HCT116 (cell line): ENCODE results near the gene ACLY. TPM values are rescaled to one million over a fixed set of nuclear protein-coding genes. Genes with fewer than 3 reads are reported as not detected.

Experiments used
- ATAC-seq: fragments of 200-7000 bp; cut with Tn5 transposase; 2 replicates; pipeline ENCODE4 v1.9.1; 2020; ENCODE audit warnings: mild to moderate bottlenecking, moderate library complexity
- BruUV-seq: library from RNA; stranded (reverse); fragments of 400-500 nt; replicated peaks from 2 replicates; lab custom pipeline; 2021; lab: Mats Ljungman, UMichigan
- CTCF ChIA-PET: fragments of 300-600 bp; sonication (Branson Sonifier 250); formaldehyde crosslinking; loops from one replicate; lab custom pipeline; 2021; ENCODE audit warnings: antibody characterized with exemption; lab: Charles Lee
- POLR2A ChIA-PET: fragments of 300-600, 350-600 bp; sonication (Branson Sonifier 250); formaldehyde crosslinking; loops from one replicate; lab custom pipeline; 2021; ENCODE audit warnings: antibody characterized with exemption; lab: Charles Lee
- RAD21 ChIA-PET, 2 experiments: fragments of 300-600 bp; sonication (Branson Sonifier 250); formaldehyde crosslinking; loops; one replicate each; lab custom pipeline; 2023; ENCODE audit warnings: low total read pairs in 2 of 2; ENCODE audit not compliant: uncharacterized antibody in 2 of 2, unreplicated experiment in 2 of 2, low non-redundant PET in 1 of 2; lab: Charles Lee
- DNase-seq: peaks from one replicate; pipeline ENCODE4 v3.0.0-alpha.2; 2010; ENCODE audit warnings: low read depth, low spot score
- H2AFZ ChIP-seq: fragments of 200-600 bp; shearing (Covaris generic), sonication (generic); 2 replicates; pipeline ENCODE4 v1.6.1; 2017; ENCODE audit warnings: low read depth, mixed run types, mixed read lengths, antibody characterized with exemption, low read length; ENCODE audit not compliant: poor library complexity, severe bottlenecking
- H3K27ac ChIP-seq: 2 replicates; pipeline ENCODE4 v1.5.1; 2012; ENCODE audit warnings: low read depth, low read length
- H3K27me3 ChIP-seq: fragments of 200-600 bp; sonication (generic); 2 replicates; pipeline ENCODE4 v1.6.1; 2016; ENCODE audit warnings: mixed run types, low read length, mixed read lengths; ENCODE audit not compliant: insufficient read depth
- H3K36me3 ChIP-seq, 2 experiments: fragments of 200-500 bp in 1 of 2; fragments of 200-600 bp in 1 of 2; sonication (Bioruptor generic) in 1 of 2; sonication (generic) in 1 of 2; 2 replicates each; pipeline versions ENCODE4 v1.5.1 to v1.6.1; 2014 to 2016; ENCODE audit warnings: low read length in 2 of 2, inconsistent platforms in 1 of 2, mixed read lengths in 1 of 2, mixed run types in 1 of 2; ENCODE audit not compliant: insufficient read depth in 2 of 2, control insufficient read depth in 1 of 2
- H3K4me1 ChIP-seq, 2 experiments: fragments of 200-600 bp in 1 of 2; sonication (generic) in 1 of 2; 2 replicates each; pipeline versions ENCODE4 v1.5.1 to v1.6.1; 2012 to 2017; ENCODE audit warnings: low read length in 2 of 2, inconsistent platforms in 1 of 2, mild to moderate bottlenecking in 1 of 2, mixed read lengths in 1 of 2, mixed run types in 1 of 2, moderate library complexity in 1 of 2; ENCODE audit not compliant: insufficient read depth in 2 of 2, control insufficient read depth in 1 of 2
- H3K4me2 ChIP-seq: fragments of 200-600 bp; sonication (generic); 2 replicates; pipeline ENCODE4 v1.6.1; 2017; ENCODE audit warnings: mixed run types, low read length, mixed read lengths
- H3K4me3 ChIP-seq, 2 experiments: fragments of 200-600 bp in 1 of 2; sonication (generic) in 1 of 2; replicated peaks in 1 of 2; 2 replicates each; pipeline ENCODE4 v1.5.1; 2011 to 2016; ENCODE audit warnings: low read length in 2 of 2, control low read depth in 1 of 2, low read depth in 1 of 2, mild to moderate bottlenecking in 1 of 2, mixed read lengths in 1 of 2, mixed run types in 1 of 2
- H3K79me2 ChIP-seq: fragments of 200-600 bp; sonication (generic); 2 replicates; pipeline ENCODE4 v1.6.1; 2017; ENCODE audit warnings: mild to moderate bottlenecking, mixed run types, low read length, moderate library complexity, mixed read lengths; ENCODE audit not compliant: insufficient read depth
- H3K9ac ChIP-seq: fragments of 200-600 bp; sonication (generic); 2 replicates; pipeline ENCODE4 v1.6.1; 2016; ENCODE audit warnings: low read length, mixed read lengths
- H3K9me2 ChIP-seq: fragments of 200-600 bp; sonication (generic), shearing (Covaris generic); 2 replicates; pipeline ENCODE4 v1.6.1; 2017; ENCODE audit warnings: mixed run types, mild to moderate bottlenecking, moderate library complexity; ENCODE audit not compliant: insufficient read depth
- H3K9me3 ChIP-seq, 2 experiments: fragments of 200-500 bp in 1 of 2; fragments of 200-600 bp in 1 of 2; sonication (Bioruptor generic) in 1 of 2; sonication (generic) in 1 of 2; 2 replicates each; pipeline ENCODE4 v1.6.1; 2014 to 2017; ENCODE audit warnings: low read length in 2 of 2, mixed read lengths in 2 of 2, inconsistent platforms in 1 of 2, low read depth in 1 of 2, mild to moderate bottlenecking in 1 of 2, mixed run types in 1 of 2, moderate library complexity in 1 of 2; ENCODE audit not compliant: control insufficient read depth in 1 of 2, insufficient read depth in 1 of 2
- H4K20me1 ChIP-seq: fragments of 200-600 bp; sonication (generic), shearing (Covaris generic); 2 replicates; pipeline ENCODE4 v1.6.1; 2017; ENCODE audit warnings: mixed run types, mild to moderate bottlenecking, moderate library complexity; ENCODE audit not compliant: insufficient read depth
- CEBPB ChIP-seq: IDR thresholded peaks from 2 replicates; pipeline ENCODE4 v1.6.1; 2012; ENCODE audit warnings: low read depth
- EGR1 ChIP-seq: IDR thresholded peaks from 2 replicates; pipeline ENCODE4 v1.6.1; 2012; ENCODE audit warnings: low read depth
- ELF1 ChIP-seq: IDR thresholded peaks from 2 replicates; pipeline ENCODE4 v1.6.1; 2012; ENCODE audit warnings: low read depth, borderline replicate concordance
- EZH2 ChIP-seq: fragments of 200-600 bp; sonication (generic); IDR thresholded peaks from 2 replicates; pipeline ENCODE4 v1.6.1; 2017; ENCODE audit warnings: antibody characterized with exemption, mixed run types
- FOSL1 ChIP-seq: IDR thresholded peaks from 2 replicates; pipeline ENCODE4 v1.6.1; 2012; ENCODE audit warnings: low read depth
- JUND ChIP-seq: IDR thresholded peaks from 2 replicates; pipeline ENCODE4 v1.6.1; 2012
- MAX ChIP-seq: IDR thresholded peaks from 2 replicates; pipeline ENCODE4 v1.6.1; 2012
- POLR2A ChIP-seq: IDR thresholded peaks from 2 replicates; pipeline ENCODE4 v1.7.0; 2011; ENCODE audit warnings: borderline replicate concordance; ENCODE audit not compliant: insufficient read depth, insufficient read length; ENCODE audit errors: extremely low read depth
- POLR2AphosphoS5 ChIP-seq: IDR thresholded peaks from 2 replicates; pipeline ENCODE4 v1.6.1; 2011; ENCODE audit warnings: mild to moderate bottlenecking, low read depth, low read length, moderate library complexity
- RAD21 ChIP-seq: IDR thresholded peaks from 2 replicates; pipeline ENCODE4 v1.6.1; 2012; ENCODE audit warnings: low read depth, mild to moderate bottlenecking
- SIN3A ChIP-seq: IDR thresholded peaks from 2 replicates; pipeline ENCODE4 v1.6.1; 2012; ENCODE audit warnings: low read depth
- SP1 ChIP-seq: IDR thresholded peaks from 2 replicates; pipeline ENCODE4 v1.6.1; 2012; ENCODE audit warnings: low read depth
- SRF ChIP-seq: IDR thresholded peaks from 2 replicates; pipeline ENCODE4 v1.6.1; 2012; ENCODE audit warnings: low read depth
- TCF7L2 ChIP-seq: IDR thresholded peaks from 2 replicates; pipeline ENCODE4 v1.7.0; 2011; ENCODE audit warnings: borderline replicate concordance, inconsistent platforms; ENCODE audit not compliant: insufficient read depth, insufficient read length; ENCODE audit errors: extremely low read depth
- YY1 ChIP-seq: IDR thresholded peaks from 2 replicates; pipeline ENCODE4 v1.6.1; 2011; ENCODE audit warnings: low read length, low read depth, moderate library complexity, mild to moderate bottlenecking; ENCODE audit not compliant: insufficient replicate concordance; ENCODE audit errors: extremely low read depth
- ZFX ChIP-seq: fragments of 450-650 bp; IDR thresholded peaks from 2 replicates; pipeline ENCODE4 v1.6.1; 2017
- intact Hi-C: fragments of 100-400 bp; cut with micrococcal nuclease; formaldehyde crosslinking; loops from 2 replicates; pipeline ENCODE4 v1.10.0; 2022
- total RNA-seq: library from RNA; stranded (reverse); gene quantifications from one replicate; pipeline ENCODE4 v1.2.1, GENCODE V29; 2021; ENCODE audit not compliant: unreplicated experiment
- TF ChIP-seq, protein P1 (sequence below), 3 experiments: fragments of 200-600 bp in 1 of 3; sonication (generic) in 1 of 3; IDR thresholded peaks in 2 of 3; conservative IDR thresholded peaks in 1 of 3; 2 replicates each; pipeline ENCODE4 v1.5.1; 2012 to 2017; ENCODE audit warnings: low read depth in 2 of 3, low read length in 2 of 3, antibody characterized with exemption in 1 of 3, borderline replicate concordance in 1 of 3, control low read depth in 1 of 3, mild to moderate bottlenecking in 1 of 3, mixed read lengths in 1 of 3, mixed run types in 1 of 3, moderate library complexity in 1 of 3; ENCODE audit not compliant: insufficient read depth in 1 of 3
- TF ChIP-seq, protein P2 (sequence below): IDR thresholded peaks from 2 replicates; pipeline ENCODE4 v1.6.1; 2012; ENCODE audit warnings: low read depth

The ACLY gene
- total RNA-seq, 1 experiment from 2014 or later = 222 TPM

DNA sequence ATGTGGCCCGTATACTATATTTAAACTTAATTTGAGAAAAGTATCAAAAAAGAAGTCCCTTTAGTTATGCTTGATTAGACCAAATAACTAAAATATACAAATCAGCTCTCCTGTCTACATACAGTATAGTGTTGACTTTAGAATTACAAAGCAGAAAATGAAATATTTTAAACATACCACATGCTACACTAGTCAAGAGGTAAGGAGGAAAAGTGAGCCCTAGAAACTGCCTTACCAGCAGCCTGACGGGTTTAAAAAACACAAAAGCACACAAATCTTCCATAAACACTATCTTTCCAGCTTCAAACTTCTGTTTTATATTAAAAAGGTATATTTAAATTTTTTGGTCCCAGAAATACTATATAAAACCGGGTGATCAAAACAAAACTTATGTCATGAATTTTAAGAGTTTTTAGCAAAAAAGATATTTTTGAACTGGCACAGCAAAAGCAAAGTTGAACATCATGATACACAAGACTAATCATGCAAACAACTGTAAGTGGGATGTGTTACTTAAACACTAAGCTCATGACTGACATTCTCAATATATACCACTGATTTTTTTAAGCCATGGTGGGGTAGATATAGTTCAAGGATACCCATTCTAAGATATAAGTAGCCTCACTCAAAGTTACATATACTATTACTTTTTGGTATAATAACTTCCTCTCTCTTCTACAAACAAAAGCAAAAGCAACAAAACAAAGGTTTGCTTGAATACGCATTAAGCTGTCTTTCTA is 69.3 kb downstream of the ACLY start:
- ATAC-seq = no peak
- ChIA-PET CTCF (no interaction called here), POLR2A (interaction anchor here (1.9 kb wide), 1 partner anchor 16 kb away, joined by 5 read pairs; the partner anchor contains the start of gene KLHL11), RAD21 (no interaction called here)
- H3K4me2 ChIP-seq = no peak overlapping the region
- no peak for DNase-seq
- intact Hi-C loops = no loop called here
- H3K36me3 ChIP-seq = peaks cover 8 to 15% of the 10 kb centered on the region in 2 experiments; a peak in 3 of 4 replicates
- TF ChIP-seq, protein P1, sequence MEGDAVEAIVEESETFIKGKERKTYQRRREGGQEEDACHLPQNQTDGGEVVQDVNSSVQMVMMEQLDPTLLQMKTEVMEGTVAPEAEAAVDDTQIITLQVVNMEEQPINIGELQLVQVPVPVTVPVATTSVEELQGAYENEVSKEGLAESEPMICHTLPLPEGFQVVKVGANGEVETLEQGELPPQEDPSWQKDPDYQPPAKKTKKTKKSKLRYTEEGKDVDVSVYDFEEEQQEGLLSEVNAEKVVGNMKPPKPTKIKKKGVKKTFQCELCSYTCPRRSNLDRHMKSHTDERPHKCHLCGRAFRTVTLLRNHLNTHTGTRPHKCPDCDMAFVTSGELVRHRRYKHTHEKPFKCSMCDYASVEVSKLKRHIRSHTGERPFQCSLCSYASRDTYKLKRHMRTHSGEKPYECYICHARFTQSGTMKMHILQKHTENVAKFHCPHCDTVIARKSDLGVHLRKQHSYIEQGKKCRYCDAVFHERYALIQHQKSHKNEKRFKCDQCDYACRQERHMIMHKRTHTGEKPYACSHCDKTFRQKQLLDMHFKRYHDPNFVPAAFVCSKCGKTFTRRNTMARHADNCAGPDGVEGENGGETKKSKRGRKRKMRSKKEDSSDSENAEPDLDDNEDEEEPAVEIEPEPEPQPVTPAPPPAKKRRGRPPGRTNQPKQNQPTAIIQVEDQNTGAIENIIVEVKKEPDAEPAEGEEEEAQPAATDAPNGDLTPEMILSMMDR (IDR thresholded peaks at IDR 0.05 in 2 of 3, conservative IDR thresholded peaks at IDR 0.05 in 1 of 3; ENCODE audit: borderline replicate concordance in 1 of 3, insufficient read depth in 1 of 3, low read depth in 2 of 3, low read length in 2 of 3) = no peak
- TF ChIP-seq, protein P2, sequence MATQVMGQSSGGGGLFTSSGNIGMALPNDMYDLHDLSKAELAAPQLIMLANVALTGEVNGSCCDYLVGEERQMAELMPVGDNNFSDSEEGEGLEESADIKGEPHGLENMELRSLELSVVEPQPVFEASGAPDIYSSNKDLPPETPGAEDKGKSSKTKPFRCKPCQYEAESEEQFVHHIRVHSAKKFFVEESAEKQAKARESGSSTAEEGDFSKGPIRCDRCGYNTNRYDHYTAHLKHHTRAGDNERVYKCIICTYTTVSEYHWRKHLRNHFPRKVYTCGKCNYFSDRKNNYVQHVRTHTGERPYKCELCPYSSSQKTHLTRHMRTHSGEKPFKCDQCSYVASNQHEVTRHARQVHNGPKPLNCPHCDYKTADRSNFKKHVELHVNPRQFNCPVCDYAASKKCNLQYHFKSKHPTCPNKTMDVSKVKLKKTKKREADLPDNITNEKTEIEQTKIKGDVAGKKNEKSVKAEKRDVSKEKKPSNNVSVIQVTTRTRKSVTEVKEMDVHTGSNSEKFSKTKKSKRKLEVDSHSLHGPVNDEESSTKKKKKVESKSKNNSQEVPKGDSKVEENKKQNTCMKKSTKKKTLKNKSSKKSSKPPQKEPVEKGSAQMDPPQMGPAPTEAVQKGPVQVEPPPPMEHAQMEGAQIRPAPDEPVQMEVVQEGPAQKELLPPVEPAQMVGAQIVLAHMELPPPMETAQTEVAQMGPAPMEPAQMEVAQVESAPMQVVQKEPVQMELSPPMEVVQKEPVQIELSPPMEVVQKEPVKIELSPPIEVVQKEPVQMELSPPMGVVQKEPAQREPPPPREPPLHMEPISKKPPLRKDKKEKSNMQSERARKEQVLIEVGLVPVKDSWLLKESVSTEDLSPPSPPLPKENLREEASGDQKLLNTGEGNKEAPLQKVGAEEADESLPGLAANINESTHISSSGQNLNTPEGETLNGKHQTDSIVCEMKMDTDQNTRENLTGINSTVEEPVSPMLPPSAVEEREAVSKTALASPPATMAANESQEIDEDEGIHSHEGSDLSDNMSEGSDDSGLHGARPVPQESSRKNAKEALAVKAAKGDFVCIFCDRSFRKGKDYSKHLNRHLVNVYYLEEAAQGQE = no peak
- TF ChIP-seq MAX (no peak), CEBPB (no peak), RAD21 (no peak), YY1 (no peak), SRF (no peak), ELF1 (no peak), EGR1 (no peak), POLR2A (no peak), SIN3A (no peak), EZH2 (no peak), SP1 (no peak), POLR2AphosphoS5 (no peak), ZFX (no peak), TCF7L2 (no peak), JUND (no peak), FOSL1 (no peak)
- peaks cover 58% of the 10 kb centered on the region for H3K79me2 ChIP-seq
- no peaks in the 10 kb centered on the region for H3K27me3 ChIP-seq
- no peak overlapping the region for H3K4me3 ChIP-seq
- H3K9me3 ChIP-seq = no peaks in the 10 kb centered on the region
- H3K4me1 ChIP-seq = peaks cover 15 to 21% of the 10 kb centered on the region in 2 experiments
- no peak overlapping the region for H3K27ac ChIP-seq
- no peaks in the 10 kb centered on the region for H3K9me2 ChIP-seq
- no peak overlapping the region for H3K9ac ChIP-seq
- no TSS peak for BruUV-seq
- no peak overlapping the region for H2AFZ ChIP-seq
- H4K20me1 ChIP-seq = no peaks in the 10 kb centered on the region; the same call in 1 of the 2 replicates
